LoVo (cell line): ENCODE results near the gene TMEM132D.

Experiments
- DNase-seq: peaks from one replicate; pipeline ENCODE4 v3.0.0-alpha.2; 2016; ENCODE audit warnings: low spot score

TMEM132D gene

GRCh38 chr12:129097451-129097850 is 806.4 kb downstream of the TMEM132D start:
- DNase-seq: no peak

GRCh38 chr12:129096968-129097367 is 806.9 kb downstream of the TMEM132D start:
- DNase-seq: no peak

- DNase-seq: no peak
These were observed 807.6 kb downstream of the TMEM132D start for GRCh38 chr12:129096184-129096583.

DNA sequence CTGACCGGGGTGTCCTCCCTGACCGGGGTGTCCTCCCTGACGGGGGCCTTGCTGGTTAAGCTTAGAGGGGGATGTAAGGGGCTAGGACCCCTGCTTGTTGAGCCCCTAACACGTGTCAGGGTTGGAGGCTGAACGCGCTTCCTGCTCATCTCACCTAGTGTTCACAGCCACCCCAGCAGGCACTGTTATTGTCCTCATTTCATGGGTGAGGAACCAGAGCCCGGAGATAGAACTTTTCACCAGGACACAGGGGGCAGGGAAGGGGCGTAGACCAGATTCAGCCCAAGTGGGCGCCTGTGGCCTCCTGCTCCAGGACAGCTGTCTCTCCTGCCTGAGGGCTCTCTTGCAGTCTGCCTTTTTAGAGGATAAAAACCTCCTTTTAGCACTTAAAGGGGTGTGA is 814.2 kb downstream of the TMEM132D start:
- no peak for DNase-seq

DNA sequence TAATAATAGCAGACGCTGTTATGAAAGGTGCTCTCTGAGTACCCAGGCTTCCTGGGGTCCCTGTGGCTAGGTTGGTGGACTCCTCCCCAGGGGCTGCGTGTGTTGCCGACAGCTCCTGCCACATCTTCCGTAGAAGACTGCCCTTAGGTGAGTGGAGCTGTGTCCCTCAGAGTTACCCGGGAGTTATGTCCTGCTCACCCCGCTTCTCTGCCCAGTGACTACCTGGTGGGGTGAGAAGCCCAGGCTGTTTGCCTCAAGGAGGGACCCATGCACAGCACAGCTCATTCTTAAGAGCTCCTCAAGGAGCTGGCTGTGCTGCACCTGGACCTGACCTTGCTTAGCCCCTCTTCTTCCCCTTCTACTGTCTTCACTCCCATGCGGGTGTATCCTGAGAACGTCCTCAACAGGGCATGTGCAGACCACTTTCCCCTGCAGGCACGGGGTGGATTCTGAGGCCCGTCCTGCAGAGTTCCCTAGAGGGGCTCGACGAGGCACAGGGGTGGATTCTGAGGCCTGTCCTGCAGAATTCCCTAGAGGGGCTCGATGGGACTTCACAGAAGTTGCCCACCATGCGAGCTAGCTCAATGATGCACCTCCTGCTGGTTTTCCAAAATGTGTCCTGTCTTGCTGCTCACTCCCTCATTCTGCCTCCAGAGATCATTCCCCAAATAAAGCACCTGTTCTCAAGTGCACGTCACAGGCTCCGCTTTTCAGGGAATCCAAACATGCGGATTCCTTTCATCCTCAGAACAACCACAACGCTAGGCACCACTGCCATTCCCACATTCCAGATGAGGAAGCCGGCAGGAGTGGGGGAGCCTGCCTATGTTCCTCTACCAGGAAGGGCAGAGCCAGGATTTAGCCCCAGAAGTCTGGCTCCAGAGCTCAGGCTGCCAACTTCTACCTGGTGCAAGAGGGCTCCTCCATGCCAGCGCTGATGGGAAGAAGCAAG is 818.7 kb downstream of the TMEM132D start:
- DNase-seq: no peak

- no peak for DNase-seq
These were observed 820.5 kb downstream of the TMEM132D start for GRCh38 chr12:129083121-129083840.

DNA sequence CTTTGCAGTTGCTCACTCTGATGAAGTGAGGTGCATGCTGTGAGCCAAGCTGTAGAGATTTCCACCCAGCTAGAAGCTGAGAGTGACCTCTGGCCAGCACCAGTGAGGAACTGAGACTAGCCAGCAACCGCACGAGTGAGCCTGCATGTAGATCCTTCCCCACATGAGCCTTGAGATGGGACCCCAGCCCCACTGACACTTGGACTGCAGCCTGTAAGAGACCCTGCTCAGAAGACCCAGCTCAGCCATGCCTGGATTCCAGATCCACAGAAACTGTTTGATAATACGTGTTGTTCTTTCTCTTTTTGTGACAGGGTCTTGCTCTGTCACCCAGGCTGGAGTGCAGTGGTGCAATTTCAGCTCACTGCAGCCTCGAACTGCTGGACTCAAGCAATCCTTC is 821.4 kb downstream of the TMEM132D start:
- DNase-seq: no peak

GRCh38 chr12:129081755-129082250 is 822.0 kb downstream of the TMEM132D start:
- no peak for DNase-seq

GRCh38 chr12:129080821-129081220 is 823.0 kb downstream of the TMEM132D start:
- no peak for DNase-seq

GRCh38 chr12:129080391-129080790 is 823.4 kb downstream of the TMEM132D start:
- DNase-seq: no peak

DNA sequence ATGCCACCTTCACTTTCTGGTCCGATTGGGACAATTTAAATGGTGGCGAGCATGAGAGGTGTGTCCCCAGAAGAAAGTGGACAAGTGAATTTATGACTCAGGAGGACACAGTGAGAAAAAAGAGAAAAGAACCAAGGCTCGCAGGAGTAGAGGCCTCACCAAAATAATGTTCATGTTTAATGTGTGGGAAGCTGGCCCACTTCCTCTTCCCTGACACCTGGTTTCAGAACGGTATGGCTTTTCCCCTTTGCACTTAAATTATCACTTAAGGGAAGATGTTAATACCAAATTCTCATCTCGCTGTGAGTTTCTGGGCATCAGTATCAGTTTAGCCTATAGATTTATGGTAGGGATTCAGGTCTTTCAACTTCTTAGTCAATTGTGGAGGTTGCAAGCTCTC is 824.1 kb downstream of the TMEM132D start:
- DNase-seq: no peak

- no peak for DNase-seq
These were observed 827.1 kb downstream of the TMEM132D start for GRCh38 chr12:129076441-129077320.

DNA sequence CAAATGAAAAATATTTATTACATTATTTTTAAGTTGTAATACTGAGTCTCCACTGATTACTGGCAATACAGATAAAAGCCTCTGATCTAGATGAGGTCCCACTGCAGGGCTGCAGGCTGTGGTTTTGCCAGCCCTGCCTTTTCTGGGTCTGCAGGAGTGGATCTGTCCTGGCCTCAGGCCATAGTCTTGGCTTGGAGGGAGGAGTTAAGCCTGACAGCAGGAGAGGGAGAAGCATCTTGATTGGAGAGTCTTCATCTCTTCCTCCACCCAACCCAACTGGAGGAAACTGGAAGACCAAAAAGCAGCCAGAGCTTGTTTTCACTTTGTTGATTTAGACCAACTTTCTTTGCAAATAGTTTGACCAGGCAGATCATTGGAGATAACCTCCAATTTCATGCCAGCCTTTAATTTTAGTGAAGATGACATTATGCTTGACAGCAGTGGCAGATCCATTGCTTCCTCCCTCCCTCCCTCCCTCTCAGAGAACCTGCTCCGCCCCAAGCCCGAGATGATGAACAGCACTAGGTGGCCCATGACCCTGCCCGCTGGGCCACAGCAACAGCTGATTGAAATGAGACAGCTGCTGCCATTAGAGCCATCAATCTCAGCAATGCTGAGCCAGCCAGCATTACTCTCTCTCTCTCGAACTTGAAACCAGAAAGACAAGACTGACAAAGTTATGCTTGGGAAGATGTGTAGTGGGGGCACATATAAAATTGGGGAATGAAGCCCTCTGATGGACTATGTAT is 828.2 kb downstream of the TMEM132D start:
- no peak for DNase-seq

DNA sequence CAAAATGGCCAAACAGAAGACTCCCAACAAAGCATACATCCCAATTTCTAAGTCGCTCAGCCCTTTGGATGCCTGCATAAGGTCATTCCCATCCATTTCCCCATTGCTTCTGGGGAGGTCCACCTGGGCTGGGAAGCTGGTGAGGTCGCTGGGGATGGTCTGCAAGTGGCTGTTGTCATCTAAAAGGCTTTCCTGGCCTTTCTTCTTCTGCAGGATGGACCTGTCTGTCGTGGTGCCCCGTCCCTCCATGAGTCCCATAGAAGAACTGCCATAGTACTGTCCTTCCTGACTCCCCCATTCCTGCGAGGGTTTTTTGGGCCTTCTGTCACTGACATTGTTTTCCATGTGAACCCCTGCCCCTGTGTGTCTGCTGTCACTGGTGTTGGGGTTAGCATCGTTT is 829.4 kb downstream of the TMEM132D start:
- no peak for DNase-seq

- DNase-seq: no peak
These were observed 830.5 kb downstream of the TMEM132D start for GRCh38 chr12:129073157-129073915.

DNA sequence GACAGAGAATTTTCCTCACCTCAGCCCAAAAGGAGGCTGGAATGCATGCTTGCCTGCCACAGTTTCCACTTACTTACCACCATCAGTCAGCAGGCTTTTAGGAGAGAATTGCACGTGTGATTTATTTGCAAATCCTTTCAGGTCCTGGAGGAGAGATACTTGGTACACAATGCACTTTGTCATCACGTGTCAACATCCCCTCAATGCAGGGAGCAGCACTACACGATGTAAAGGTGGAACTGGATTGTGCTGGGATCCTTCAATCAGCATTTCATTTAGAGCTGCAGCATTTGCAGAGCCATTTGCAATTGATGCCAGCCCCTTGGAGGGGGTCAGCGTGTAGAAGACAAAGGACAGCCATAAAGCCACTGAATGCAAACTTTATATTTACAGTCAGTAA is 832.5 kb downstream of the TMEM132D start:
- DNase-seq: no peak

GRCh38 chr12:129069886-129070285 is 833.9 kb downstream of the TMEM132D start:
- DNase-seq: no peak

DNA sequence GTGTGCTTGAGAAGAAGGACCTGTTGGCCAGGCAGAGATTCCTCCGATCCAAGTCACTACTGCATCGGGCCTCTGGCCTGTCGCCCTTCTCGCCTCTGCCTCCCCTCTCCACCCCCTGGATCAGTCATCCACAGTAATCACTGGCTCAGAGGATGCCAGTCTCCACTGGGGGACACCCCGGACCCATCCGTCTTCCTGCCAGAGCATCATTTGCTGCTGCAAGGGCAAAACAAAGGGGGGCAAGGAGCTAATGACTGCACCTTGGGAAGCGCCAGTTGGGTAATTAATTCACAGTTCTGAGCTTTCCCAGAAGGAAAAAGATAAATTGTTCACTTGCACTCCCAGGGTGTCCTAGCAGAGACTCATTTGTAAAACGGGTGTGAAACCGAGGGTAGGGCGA is 835.1 kb downstream of the TMEM132D start:
- DNase-seq: no peak

GRCh38 chr12:129067491-129067890 is 836.3 kb downstream of the TMEM132D start:
- no peak for DNase-seq

GRCh38 chr12:129064209-129064855 is 839.5 kb downstream of the TMEM132D start:
- no peak for DNase-seq
